Smooth muscle cell of bladder (primary cell): ENCODE measurements around the gene TMC5. TPM values are rescaled to one million over a fixed set of nuclear protein-coding genes. Genes with fewer than 3 reads are reported as not detected.

Experiments used
- total RNA-seq: library from RNA; depleted of rRNA; stranded (reverse); fragments of >200 nt; gene quantifications from 2 replicates; pipeline ENCODE4 v1.2.3, GENCODE V29; 2014

Gene TMC5, protein sequence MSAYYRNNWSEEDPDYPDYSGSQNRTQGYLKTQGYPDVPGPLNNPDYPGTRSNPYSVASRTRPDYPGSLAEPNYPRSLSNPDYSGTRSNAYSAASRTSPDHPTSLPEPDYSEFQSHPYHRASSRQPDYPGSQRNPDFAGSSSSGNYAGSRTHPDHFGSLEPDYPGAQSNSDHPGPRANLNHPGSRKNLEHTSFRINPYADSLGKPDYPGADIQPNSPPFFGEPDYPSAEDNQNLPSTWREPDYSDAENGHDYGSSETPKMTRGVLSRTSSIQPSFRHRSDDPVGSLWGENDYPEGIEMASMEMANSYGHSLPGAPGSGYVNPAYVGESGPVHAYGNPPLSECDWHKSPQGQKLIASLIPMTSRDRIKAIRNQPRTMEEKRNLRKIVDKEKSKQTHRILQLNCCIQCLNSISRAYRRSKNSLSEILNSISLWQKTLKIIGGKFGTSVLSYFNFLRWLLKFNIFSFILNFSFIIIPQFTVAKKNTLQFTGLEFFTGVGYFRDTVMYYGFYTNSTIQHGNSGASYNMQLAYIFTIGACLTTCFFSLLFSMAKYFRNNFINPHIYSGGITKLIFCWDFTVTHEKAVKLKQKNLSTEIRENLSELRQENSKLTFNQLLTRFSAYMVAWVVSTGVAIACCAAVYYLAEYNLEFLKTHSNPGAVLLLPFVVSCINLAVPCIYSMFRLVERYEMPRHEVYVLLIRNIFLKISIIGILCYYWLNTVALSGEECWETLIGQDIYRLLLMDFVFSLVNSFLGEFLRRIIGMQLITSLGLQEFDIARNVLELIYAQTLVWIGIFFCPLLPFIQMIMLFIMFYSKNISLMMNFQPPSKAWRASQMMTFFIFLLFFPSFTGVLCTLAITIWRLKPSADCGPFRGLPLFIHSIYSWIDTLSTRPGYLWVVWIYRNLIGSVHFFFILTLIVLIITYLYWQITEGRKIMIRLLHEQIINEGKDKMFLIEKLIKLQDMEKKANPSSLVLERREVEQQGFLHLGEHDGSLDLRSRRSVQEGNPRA
- not detected in 2 replicates for total RNA-seq

DNA sequence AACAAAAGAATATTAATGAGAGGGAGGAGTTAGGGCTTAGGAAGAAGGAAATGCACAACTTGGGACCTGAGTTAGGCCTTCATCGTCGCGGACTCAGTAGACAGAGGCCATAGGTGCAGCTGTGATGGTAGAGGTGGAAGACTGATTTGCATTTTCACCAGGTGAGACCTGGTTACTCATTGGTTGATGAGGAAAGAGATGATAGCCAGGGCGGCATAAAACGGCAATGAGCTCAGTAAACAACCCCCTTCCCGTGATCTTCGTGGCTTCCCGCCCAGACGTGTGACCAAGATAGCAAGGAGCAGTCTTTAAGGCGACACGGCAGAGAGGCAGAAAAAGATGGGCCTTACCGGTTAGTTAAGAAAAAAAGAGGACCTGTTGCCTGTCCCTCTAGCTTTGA is at the start of gene TMC5:
TSS of gene TMC5 (plus strand) at position 244 of the 400 bp plus-strand sequence. CDS start 22,156 bp downstream, outside the sequence.

DNA sequence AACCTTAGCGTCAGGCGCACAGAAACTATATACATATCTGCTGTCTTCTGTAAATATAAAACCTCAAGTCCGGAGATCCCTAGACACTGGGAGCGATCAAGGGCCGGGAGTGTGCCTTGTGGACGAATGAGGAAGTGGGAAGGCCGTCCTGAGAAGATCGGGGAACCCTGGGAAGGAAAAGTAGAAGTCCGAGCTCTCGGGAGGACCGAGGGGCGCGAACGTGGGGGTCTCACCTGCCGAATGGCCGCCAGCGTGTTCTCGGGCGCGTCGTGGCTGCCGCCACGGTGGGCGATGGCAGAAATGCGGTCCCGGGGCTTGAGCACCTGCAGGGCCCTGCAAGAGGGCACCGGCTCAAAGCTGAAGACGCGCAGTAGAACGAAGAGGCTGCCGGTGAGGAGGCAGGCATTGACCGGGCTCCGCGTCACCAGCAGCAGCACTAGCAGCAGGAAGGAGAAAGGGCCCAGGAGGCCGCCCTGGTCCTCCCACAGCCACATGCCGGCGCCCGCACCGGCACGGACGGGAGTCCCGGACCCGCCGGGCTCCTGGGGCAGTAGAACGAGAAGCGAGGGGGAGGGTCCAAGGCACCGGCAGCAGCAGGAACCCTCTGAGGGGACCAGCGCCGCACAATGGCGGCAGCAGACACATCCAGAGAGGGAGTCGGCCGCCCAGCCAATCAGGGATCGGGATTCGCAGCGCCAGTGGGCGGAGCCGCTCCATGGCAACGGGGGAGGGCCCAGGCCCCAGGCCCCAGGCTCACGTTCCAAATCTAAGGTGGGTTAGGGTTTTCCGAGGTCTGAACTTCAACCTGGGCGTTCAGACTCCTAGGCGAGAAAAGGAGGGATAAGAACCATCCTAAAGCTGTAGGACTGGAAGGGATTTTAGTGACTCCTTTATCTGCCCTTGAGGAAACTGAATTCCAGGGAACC is 104.1 kb downstream of the TMC5 start, which contains the start of gene GDE1:
TSS of gene GDE1 (minus strand) at position 628 of the 926 bp plus-strand sequence. CDS start at position 494, 134 bp downstream.

DNA sequence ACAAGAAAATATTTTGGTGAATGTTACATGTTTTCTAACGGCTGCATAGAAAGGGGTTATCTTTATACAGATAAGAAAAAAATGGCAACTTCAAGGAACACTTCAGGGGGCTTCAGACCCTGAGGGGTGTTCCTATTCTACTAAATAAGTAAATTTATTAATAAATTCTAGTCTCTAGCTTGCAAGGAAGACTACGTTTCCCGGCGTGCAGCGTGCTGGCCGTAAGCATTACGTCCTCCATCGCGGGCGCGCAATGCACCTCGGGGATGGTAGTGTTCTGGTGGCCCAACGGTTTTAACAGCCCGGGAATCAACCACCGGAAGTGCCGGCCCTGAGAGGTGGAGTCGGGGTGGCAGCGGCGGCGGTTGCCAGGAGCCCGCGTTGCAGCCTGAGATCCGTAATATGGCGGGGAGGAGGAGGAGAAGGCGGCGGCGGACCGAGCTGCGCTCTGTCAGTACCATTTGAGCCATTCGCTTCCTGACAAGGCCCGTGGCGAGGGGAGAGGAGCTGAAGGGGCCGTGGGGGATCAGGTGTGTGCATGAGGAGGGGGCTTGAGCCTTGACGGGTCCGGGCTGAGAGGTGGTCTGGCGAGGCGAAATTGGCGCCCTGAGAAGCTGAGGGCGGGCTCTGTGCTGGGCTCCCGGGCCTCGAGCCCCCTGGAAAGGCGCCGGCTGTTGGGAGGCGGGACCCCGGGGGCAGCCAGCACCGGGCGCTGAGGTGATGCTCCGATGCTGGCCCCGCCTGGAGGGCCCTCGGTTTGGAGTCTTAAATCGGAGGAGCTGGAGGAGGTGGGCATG is 106.1 kb downstream of the TMC5 start, which contains the start of gene CCP110:
TSS of gene CCP110 (plus strand) at position 384 of the 797 bp plus-strand sequence. CDS start 3,940 bp downstream, outside the sequence.

Other genes starting within 250 kb of the TMC5 start
- under 0.01 and 0.18 TPM in 2 replicates for gene SYT17, start 249.6 kb upstream of the TMC5 start, total RNA-seq
- not detected in 2 replicates for gene CLEC19A, start 132.2 kb upstream of the TMC5 start, total RNA-seq
- gene GDE1, start 104.2 kb downstream of the TMC5 start, total RNA-seq, result 61.7 and 66.4 TPM in 2 replicates
- gene CCP110, start 106.1 kb downstream of the TMC5 start, total RNA-seq, result 6.2 and 6.3 TPM in 2 replicates
- gene VPS35L, start 137.8 kb downstream of the TMC5 start, total RNA-seq, result 34.1 and 34.2 TPM in 2 replicates